ENCODE data around the gene SEC62.

DNA sequence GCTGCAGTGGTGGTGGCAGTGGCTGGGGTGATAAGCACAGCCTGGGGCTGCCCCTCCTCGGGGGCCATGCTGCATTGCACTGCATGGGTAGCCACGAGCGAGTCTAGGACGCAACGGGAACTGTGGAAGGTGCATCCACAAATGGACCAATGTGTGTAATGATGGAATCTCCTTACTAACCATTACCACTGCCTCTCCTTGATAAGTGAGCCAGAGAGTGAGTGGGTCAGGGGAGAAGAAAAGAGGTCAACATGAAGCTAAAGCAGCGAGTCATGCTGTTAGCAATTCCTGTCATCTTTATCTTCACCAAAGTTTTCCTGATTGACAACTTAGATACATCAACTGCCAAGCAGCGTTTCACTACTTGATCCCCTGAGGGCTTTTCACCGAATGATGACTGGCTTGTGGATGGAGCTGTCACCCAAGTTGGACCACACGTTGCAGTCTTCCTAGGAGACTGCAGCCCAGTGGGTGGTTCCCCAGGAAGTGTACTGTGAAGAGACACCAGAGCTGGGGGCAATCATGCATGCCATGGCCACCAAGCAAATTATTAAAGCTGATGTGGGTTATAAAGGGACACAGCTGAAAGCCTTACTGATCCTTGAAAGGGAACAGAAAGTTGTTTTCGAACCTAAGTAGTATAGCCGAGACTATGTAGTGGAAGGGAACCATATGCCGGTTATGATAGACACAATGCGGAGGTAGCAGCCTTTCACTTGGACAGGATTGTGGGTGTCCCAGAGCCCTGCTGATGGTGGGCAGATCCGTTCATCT is 34.7 kb upstream of the SEC62 start:
- TF ChIP-seq, protein P1, sequence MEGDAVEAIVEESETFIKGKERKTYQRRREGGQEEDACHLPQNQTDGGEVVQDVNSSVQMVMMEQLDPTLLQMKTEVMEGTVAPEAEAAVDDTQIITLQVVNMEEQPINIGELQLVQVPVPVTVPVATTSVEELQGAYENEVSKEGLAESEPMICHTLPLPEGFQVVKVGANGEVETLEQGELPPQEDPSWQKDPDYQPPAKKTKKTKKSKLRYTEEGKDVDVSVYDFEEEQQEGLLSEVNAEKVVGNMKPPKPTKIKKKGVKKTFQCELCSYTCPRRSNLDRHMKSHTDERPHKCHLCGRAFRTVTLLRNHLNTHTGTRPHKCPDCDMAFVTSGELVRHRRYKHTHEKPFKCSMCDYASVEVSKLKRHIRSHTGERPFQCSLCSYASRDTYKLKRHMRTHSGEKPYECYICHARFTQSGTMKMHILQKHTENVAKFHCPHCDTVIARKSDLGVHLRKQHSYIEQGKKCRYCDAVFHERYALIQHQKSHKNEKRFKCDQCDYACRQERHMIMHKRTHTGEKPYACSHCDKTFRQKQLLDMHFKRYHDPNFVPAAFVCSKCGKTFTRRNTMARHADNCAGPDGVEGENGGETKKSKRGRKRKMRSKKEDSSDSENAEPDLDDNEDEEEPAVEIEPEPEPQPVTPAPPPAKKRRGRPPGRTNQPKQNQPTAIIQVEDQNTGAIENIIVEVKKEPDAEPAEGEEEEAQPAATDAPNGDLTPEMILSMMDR (IDR thresholded peaks at IDR 0.05): no peak
- TF ChIP-seq POLR2A (IDR thresholded peaks at IDR 0.05): no peak
